GM12878 (cell line): Measurements from ENCODE around the gene AGBL3. TPM values are rescaled to one million over a fixed set of nuclear protein-coding genes. Genes with fewer than 3 reads are reported as not detected.

Experiments used
- ATAC-seq: fragments of 200-7000 bp; cut with Tn5 transposase; 3 replicates; pipeline ENCODE4 v1.9.1; 2020; ENCODE audit warnings: mild to moderate bottlenecking, moderate library complexity
- BruUV-seq: library from RNA; stranded (reverse); fragments of 400-500 nt; replicated peaks from 2 replicates; lab custom pipeline; 2021; lab: Mats Ljungman, UMichigan
- CTCF ChIA-PET: fragments of 300-600 bp; sonication (Branson Sonifier 250); formaldehyde crosslinking; extraction: SDS; loops from one replicate; lab custom pipeline; 2021; ENCODE audit warnings: inconsistent platforms; lab: Yijun Ruan, JAX
- POLR2A ChIA-PET: fragments of 350-600 bp; formaldehyde crosslinking; extraction: SDS; loops from one replicate; lab custom pipeline; 2021; ENCODE audit warnings: inconsistent platforms; lab: Charles Lee
- RAD21 ChIA-PET: fragments of 300-600 bp; sonication (Branson Sonifier 250); formaldehyde crosslinking; loops from one replicate; lab custom pipeline; 2023; ENCODE audit warnings: antibody characterized with exemption; ENCODE audit not compliant: unreplicated experiment; lab: Charles Lee
- SMC1A ChIA-PET: fragments of 300-600 bp; sonication (Branson Sonifier 250); formaldehyde crosslinking; loops from one replicate; lab custom pipeline; 2023; ENCODE audit not compliant: unreplicated experiment, uncharacterized antibody; lab: Charles Lee
- DNase-seq: peaks from one replicate; pipeline ENCODE4 v3.0.0-alpha.2; 2011; ENCODE audit warnings: low read depth, low spot score
- FAIRE-seq: peaks from 3 replicates; lab custom pipeline; 2011; peaks lifted over from hg19 to GRCh38; lab: Jason Lieb, UNC
- H2AFZ ChIP-seq: 2 replicates; pipeline ENCODE4 v1.6.0; 2011; ENCODE audit warnings: low read depth, low read length, control low read depth; ENCODE audit not compliant: control insufficient read depth
- H3K27ac ChIP-seq: 2 replicates; pipeline ENCODE4 v1.5.1; 2011; ENCODE audit warnings: control low read depth; ENCODE audit not compliant: control insufficient read depth, insufficient read depth
- H3K27me3 ChIP-seq, 2 experiments: replicated peaks in 1 of 2; 2 replicates each; pipeline versions ENCODE4 v1.6.0 to v1.6.1; 2011; ENCODE audit warnings: low read length in 1 of 2; ENCODE audit not compliant: control insufficient read depth in 2 of 2, insufficient read depth in 2 of 2
- H3K36me3 ChIP-seq, 2 experiments: 2 replicates each; pipeline ENCODE4 v1.5.1; 2011; ENCODE audit warnings: low read length in 1 of 2; ENCODE audit not compliant: control insufficient read depth in 2 of 2, insufficient read depth in 2 of 2
- H3K4me1 ChIP-seq: 2 replicates; pipeline ENCODE4 v1.6.1; 2011; ENCODE audit warnings: mild to moderate bottlenecking, low read length, moderate library complexity, mixed read lengths; ENCODE audit not compliant: control insufficient read depth, insufficient read depth
- H3K4me2 ChIP-seq: 2 replicates; pipeline ENCODE4 v1.6.0; 2011; ENCODE audit warnings: control low read depth; ENCODE audit not compliant: control insufficient read depth, insufficient read depth
- H3K4me3 ChIP-seq: fragments of 200-600 bp; sonication (generic); 2 replicates; pipeline ENCODE4 v1.5.1; 2016
- H3K79me2 ChIP-seq: 2 replicates; pipeline ENCODE4 v1.6.0; 2011; ENCODE audit warnings: low read length; ENCODE audit not compliant: control insufficient read depth, insufficient read depth
- H3K9ac ChIP-seq: 2 replicates; pipeline ENCODE4 v1.8.0; 2011; ENCODE audit warnings: low read length, control low read depth, mixed read lengths; ENCODE audit not compliant: control insufficient read depth, insufficient read depth
- H3K9me3 ChIP-seq: replicated peaks from 3 replicates; pipeline ENCODE4 v1.5.1; 2011; ENCODE audit warnings: mild to moderate bottlenecking, low read length; ENCODE audit not compliant: control insufficient read depth, insufficient read depth
- H4K20me1 ChIP-seq: 2 replicates; pipeline ENCODE4 v1.6.0; 2011; ENCODE audit not compliant: control insufficient read depth, insufficient read depth
- BHLHE40 ChIP-seq, 2 experiments: fragments of 450-650 bp in 1 of 2; IDR thresholded peaks; 2 replicates each; pipeline ENCODE4 v1.6.1; 2011 to 2017; ENCODE audit warnings: low read depth in 2 of 2, borderline replicate concordance in 1 of 2, improper control_type of control experiment in 1 of 2, low read length in 1 of 2, mild to moderate bottlenecking in 1 of 2
- CBFB ChIP-seq: IDR thresholded peaks from 2 replicates; pipeline ENCODE4 v1.6.1; 2016; ENCODE audit warnings: antibody characterized with exemption, low read depth
- CHD4 ChIP-seq: fragments of 200-600 bp; sonication (generic); IDR thresholded peaks from 2 replicates; pipeline ENCODE4 v1.6.1; 2016; ENCODE audit warnings: mild to moderate bottlenecking
- IKZF1 ChIP-seq: fragments of 450-650 bp; conservative IDR thresholded peaks from 2 replicates; pipeline ENCODE4 v1.6.1; 2017; ENCODE audit warnings: antibody characterized with exemption, mild to moderate bottlenecking
- MYC ChIP-seq: IDR thresholded peaks from 2 replicates; pipeline ENCODE4 v1.6.1; 2011; ENCODE audit warnings: mild to moderate bottlenecking, low read length, moderate library complexity, inconsistent platforms; ENCODE audit not compliant: insufficient read depth, insufficient replicate concordance, insufficient read length, severe bottlenecking
- NFYA ChIP-seq: IDR thresholded peaks from 2 replicates; pipeline ENCODE4 v1.6.1; 2011; ENCODE audit warnings: low read depth, mild to moderate bottlenecking, low read length, improper control_type of control experiment, borderline replicate concordance
- PBX3 ChIP-seq: IDR thresholded peaks from 2 replicates; pipeline ENCODE4 v1.6.1; 2011; ENCODE audit warnings: mild to moderate bottlenecking, low read depth, low read length, moderate library complexity; ENCODE audit not compliant: insufficient replicate concordance
- RCOR1 ChIP-seq: conservative IDR thresholded peaks from 2 replicates; pipeline ENCODE4 v1.6.1; 2012; ENCODE audit warnings: low read depth, low read length, improper control_type of control experiment
- REST ChIP-seq: IDR thresholded peaks from 2 replicates; pipeline ENCODE4 v1.6.1; 2012; ENCODE audit warnings: mild to moderate bottlenecking, low read depth, low read length
- SKIL ChIP-seq: fragments of 450-650 bp; IDR thresholded peaks from 2 replicates; pipeline ENCODE4 v1.6.1; 2017; ENCODE audit warnings: mild to moderate bottlenecking, low read depth, inconsistent platforms; ENCODE audit not compliant: poor library complexity, severe bottlenecking
- SPI1 ChIP-seq: IDR thresholded peaks from 2 replicates; pipeline ENCODE4 v1.6.1; 2011; ENCODE audit warnings: low read depth, mild to moderate bottlenecking, low read length, moderate library complexity, borderline replicate concordance; ENCODE audit not compliant: insufficient read depth
- ZNF207 ChIP-seq: fragments of 450-650 bp; IDR thresholded peaks from 2 replicates; pipeline ENCODE4 v1.6.1; 2014; ENCODE audit warnings: antibody characterized with exemption, mild to moderate bottlenecking, borderline replicate concordance
- WGBS: methylation state at CpG from one replicate; pipeline ENCODE4 v1.1.6; 2016; ENCODE audit warnings: low lambda C conversion rate; ENCODE audit not compliant: insufficient replicate concordance, insufficient coverage; ENCODE audit errors: missing lambda C conversion rate; 5-methylcytosine and 5-hydroxymethylcytosine counted together
- in situ Hi-C: fragments of 300-500 bp; cut with MboI; formaldehyde crosslinking; loops from 9 replicates; pipeline ENCODE4 v1.14.3; 2018; ENCODE audit warnings: mixed read lengths
- intact Hi-C: fragments of 100-400 bp; cut with micrococcal nuclease; formaldehyde crosslinking; loops from one replicate; pipeline ENCODE4 v1.14.2; 2022; ENCODE audit not compliant: unreplicated experiment
- polyA plus RNA-seq, 11 experiments: library from polyadenylated mRNA; depleted of rRNA in 4 of 11; unstranded in 6 of 11; stranded (reverse) in 5 of 11; fragments of >200 nt; fragmentation: Nextera tagmentation in 4 of 11; fragmentation: Illumina TruSeq in 1 of 11; extraction: Ambion mirVana in 4 of 11; extraction: Trizol in 1 of 11; gene quantifications; 1 replicate in 1 of 11; 2 replicates in 10 of 11; pipeline versions ENCODE4 v1.2.1 to v1.2.3, GENCODE V29; 2011 to 2016; ENCODE audit warnings: inconsistent platforms in 2 of 11, missing spikeins in 2 of 11, low read depth in 1 of 11
- total RNA-seq, 4 experiments: library from RNA; depleted of rRNA in 3 of 4; stranded (reverse); fragments of >200 nt in 3 of 4; fragmentation: Illumina TruSeq in 1 of 4; extraction: Trizol in 1 of 4; gene quantifications; 2 replicates each; pipeline versions ENCODE4 v1.2.1 to v1.2.3, GENCODE V29; 2013 to 2021

AGBL3 gene
- total and polyA plus RNA-seq, 10 of the 15 experiments (the other 5 are each of a cell fraction or from before 2014, with no cell fraction given): 0.82 to 12.4 (median 3.7) TPM

DNA sequence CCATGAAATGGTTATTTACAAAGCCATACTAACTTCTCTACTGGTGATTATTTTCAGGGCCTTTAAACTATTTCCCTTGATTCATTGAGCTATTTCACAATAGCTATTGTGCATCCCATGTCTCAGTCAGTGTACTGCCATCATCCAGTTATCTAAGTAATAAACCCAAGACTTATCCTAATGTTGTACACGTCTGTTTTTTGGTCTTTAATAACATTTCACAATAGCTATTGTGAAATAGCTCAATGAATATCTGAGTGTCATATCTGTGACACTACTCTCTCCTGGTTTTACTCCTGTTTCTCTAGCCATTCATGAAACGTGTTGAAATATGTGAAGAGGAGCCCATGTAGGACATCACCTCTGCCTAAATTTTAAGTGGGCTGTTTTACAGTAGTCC lies 125.1 kb downstream of the AGBL3 start:
- Histone ChIP-seq H3K79me2 (no peaks in the 10 kb centered on the region), H2AFZ (no peak overlapping the region), H4K20me1 (no peaks in the 10 kb centered on the region), H3K27ac (no peak overlapping the region), H3K27me3 (no peaks in the 10 kb centered on the region), H3K9me3 (no peaks in the 10 kb centered on the region; the same call in 2 of the 3 replicates), H3K4me1 (no peaks in the 10 kb centered on the region), H3K36me3 (no peaks in the 10 kb centered on the region), H3K4me3 (no peak overlapping the region), H3K9ac (no peak overlapping the region), H3K4me2 (no peak overlapping the region)
- ChIA-PET CTCF (interaction anchor here (0.6 kb wide), 1 partner anchor 755 kb away, joined by 3 read pairs; no protein-coding TSS in a partner anchor), RAD21 (no interaction called here), SMC1A (no interaction called here), POLR2A (no interaction called here)
- WGBS: 41% methylated on average over 2 of the region's 2 CpGs
- no peak for TF ChIP-seq PBX3
- TF ChIP-seq NFYA: no peak
- TF ChIP-seq RCOR1: no peak
- TF ChIP-seq ZNF207: no peak
- no peak for TF ChIP-seq SKIL
- no peak for TF ChIP-seq CBFB
- no peak for TF ChIP-seq CHD4
- TF ChIP-seq REST: no peak
- TF ChIP-seq SPI1: no peak
- no peak for TF ChIP-seq MYC
- no peak for TF ChIP-seq IKZF1
- TF ChIP-seq BHLHE40 (IDR thresholded peaks at IDR 0.05; ENCODE audit: borderline replicate concordance in 1 of 2, low read depth in 2 of 2, low read length in 1 of 2): no peak
- no TSS peak for BruUV-seq
- in situ Hi-C loops (no loop called here), intact Hi-C loops (no loop called here)
- FAIRE-seq (peak; percentile 38), DNase-seq (no peak), ATAC-seq (no peak)
